GM12891 (cell line): ENCODE results near the gene PHOSPHO1.
A peak's percentile ranks its signal among the peaks of the same experiment; 100 is the strongest.

Experiments used
- DNase-seq: peaks from one replicate; pipeline ENCODE4 v3.0.0; 2011; ENCODE audit warnings: low spot score; ENCODE audit not compliant: insufficient read length
- FAIRE-seq: peaks from 2 replicates; lab custom pipeline; 2011; peaks lifted over from hg19 to GRCh38; lab: Jason Lieb, UNC
- PAX5 ChIP-seq: IDR thresholded peaks from 2 replicates; pipeline ENCODE4 v1.6.1; 2011; ENCODE audit warnings: low read length, moderate library complexity, mild to moderate bottlenecking; ENCODE audit not compliant: insufficient read depth, severe bottlenecking
- POLR2A ChIP-seq: IDR thresholded peaks from 2 replicates; pipeline ENCODE4 v1.6.1; 2011; ENCODE audit warnings: low read depth, low read length, control low read depth
- POLR2AphosphoS5 ChIP-seq: IDR thresholded peaks from 2 replicates; pipeline ENCODE4 v1.6.1; 2011; ENCODE audit warnings: low read depth, low read length, control low read depth
- POU2F2 ChIP-seq: IDR thresholded peaks from 2 replicates; pipeline ENCODE4 v1.6.1; 2011; ENCODE audit warnings: low read depth, mild to moderate bottlenecking, control low read depth, low read length, moderate library complexity
- SPI1 ChIP-seq: IDR thresholded peaks from 2 replicates; pipeline ENCODE4 v1.6.1; 2011; ENCODE audit warnings: low read depth, low read length, control low read depth
- TAF1 ChIP-seq: IDR thresholded peaks from 2 replicates; pipeline ENCODE4 v1.6.1; 2011; ENCODE audit warnings: low read depth, low read length, control low read depth

PHOSPHO1 gene

GRCh38 chr17:49223168-49223516, 7.4 kb downstream of the PHOSPHO1 start:
- DNase-seq (no peak), FAIRE-seq (no peak)
- no peak for TF ChIP-seq TAF1
- no peak for TF ChIP-seq POLR2AphosphoS5
- TF ChIP-seq PAX5 = no peak
- no peak for TF ChIP-seq SPI1
- no peak for TF ChIP-seq POLR2A
- no peak for TF ChIP-seq POU2F2

GRCh38 chr17:49219987-49220386, 10.6 kb downstream of the PHOSPHO1 start:
- TF ChIP-seq SPI1 = no peak
- TF ChIP-seq POU2F2 = no peak
- no peak for TF ChIP-seq PAX5
- no peak for TF ChIP-seq POLR2A
- no peak for TF ChIP-seq TAF1
- TF ChIP-seq POLR2AphosphoS5 = no peak
- FAIRE-seq (no peak), DNase-seq (no peak)

- FAIRE-seq (peak; percentile 90), DNase-seq (peak; percentile 58)
- TF ChIP-seq SPI1 (peak; percentile 83), PAX5 (no peak), TAF1 (no peak), POLR2A (no peak)
Observed at GRCh38 chr17:49218941-49219913, 11.4 kb downstream of the PHOSPHO1 start.

GRCh38 chr17:49217651-49218413, 12.8 kb downstream of the PHOSPHO1 start:
- FAIRE-seq = peak; percentile 100
- DNase-seq = peak; percentile 74
- TF ChIP-seq SPI1 (peak; percentile 79), POU2F2 (0 out of 2 replicates have a peak, but pooled peaks have one; percentile 62), TAF1 (no peak), PAX5 (peak; percentile 66), POLR2AphosphoS5 (peak; percentile 61), POLR2A (peak; percentile 59; the same call in 1 of the 2 replicates)

- TF ChIP-seq TAF1 (no peak), POLR2AphosphoS5 (0 out of 2 replicates have a peak, but pooled peaks have one; percentile 19), PAX5 (no peak), POU2F2 (no peak)
- DNase-seq (no peak), FAIRE-seq (peak; percentile 64)
Observed at GRCh38 chr17:49216953-49217650, 13.5 kb downstream of the PHOSPHO1 start.

- DNase-seq (no peak), FAIRE-seq (peak; percentile 85)
- no peak for TF ChIP-seq POLR2AphosphoS5
- no peak for TF ChIP-seq POU2F2
- no peak for TF ChIP-seq TAF1
- no peak for TF ChIP-seq PAX5
- TF ChIP-seq SPI1 = no peak
- no peak for TF ChIP-seq POLR2A
Observed at GRCh38 chr17:49216482-49216881, 14.1 kb downstream of the PHOSPHO1 start.

- DNase-seq = no peak
- no peak for TF ChIP-seq TAF1
- no peak for TF ChIP-seq SPI1
- no peak for TF ChIP-seq POLR2A
- no peak for TF ChIP-seq POLR2AphosphoS5
- no peak for TF ChIP-seq POU2F2
- TF ChIP-seq PAX5 = no peak
- peak; percentile 54 for FAIRE-seq
Observed at GRCh38 chr17:49214676-49215360, 15.8 kb downstream of the PHOSPHO1 start.

GRCh38 chr17:49213847-49214246, 16.7 kb downstream of the PHOSPHO1 start:
- TF ChIP-seq POU2F2 = peak; percentile 69; the same call in 1 of the 2 replicates
- no peak for TF ChIP-seq TAF1
- no peak for TF ChIP-seq POLR2A
- TF ChIP-seq POLR2AphosphoS5 = no peak
- no peak for TF ChIP-seq PAX5
- no peak for TF ChIP-seq SPI1
- FAIRE-seq (no peak), DNase-seq (no peak)
